Ammon's horn (tissue), 1 donor: Measurements from ENCODE around the gene ZNF746.
A peak's percentile ranks its signal among the peaks of the same experiment; 100 is the strongest.

Experiments
- DNase-seq: peaks from one replicate; pipeline ENCODE4 v3.0.0-alpha.2; 2016; ENCODE audit warnings: low spot score

The ZNF746 gene

GRCh38 chr7:149490083-149490760 is 7.4 kb downstream of the ZNF746 start:
- DNase-seq: no peak

- DNase-seq: no peak
These were observed 8.1 kb downstream of the ZNF746 start for GRCh38 chr7:149489391-149490024.

GRCh38 chr7:149479568-149479967 is 18.0 kb downstream of the ZNF746 start:
- no peak for DNase-seq

GRCh38 chr7:149478754-149479153 is 18.9 kb downstream of the ZNF746 start:
- no peak for DNase-seq

- DNase-seq: no peak
These were observed 19.8 kb downstream of the ZNF746 start for GRCh38 chr7:149477494-149478443.

GRCh38 chr7:149476791-149477190 is 20.8 kb downstream of the ZNF746 start:
- no peak for DNase-seq

GRCh38 chr7:149475121-149476045 is 22.2 kb downstream of the ZNF746 start:
- no peak for DNase-seq

GRCh38 chr7:149474309-149475120 is 23.1 kb downstream of the ZNF746 start:
- DNase-seq: no peak

- DNase-seq: no peak
These were observed 24.4 kb downstream of the ZNF746 start for GRCh38 chr7:149473251-149473650.

- DNase-seq: no peak
These were observed 26.2 kb downstream of the ZNF746 start for GRCh38 chr7:149471289-149471953.

- DNase-seq: no peak
These were observed 27.8 kb downstream of the ZNF746 start for GRCh38 chr7:149469806-149470205.

GRCh38 chr7:149468208-149468607 is 29.4 kb downstream of the ZNF746 start:
- no peak for DNase-seq

- no peak for DNase-seq
These were observed 30.2 kb downstream of the ZNF746 start for GRCh38 chr7:149467321-149467859.

GRCh38 chr7:149466364-149466763 is 31.2 kb downstream of the ZNF746 start:
- DNase-seq: no peak

- no peak for DNase-seq
These were observed 34.0 kb downstream of the ZNF746 start for GRCh38 chr7:149463500-149464161.

GRCh38 chr7:149462101-149462520 is 35.5 kb downstream of the ZNF746 start:
- DNase-seq: no peak

- peak; percentile 90 for DNase-seq
These were observed 36.9 kb downstream of the ZNF746 start, which contains the start of gene ZNF777 for GRCh38 chr7:149460493-149461277. ZNF777 (minus strand) TSS chr7:149461062; CDS start chr7:149456022, 5,040 bp downstream.
